ENCODE data around the gene MAST3. TPM values are rescaled to one million over a fixed set of nuclear protein-coding genes. Genes with fewer than 3 reads are reported as not detected.

MAST3 gene
- total RNA-seq, 1 donor from 2014 or later = 4.6 TPM

GRCh38 chr19:18194181-18194530 is 96.6 kb downstream of the MAST3 start:
- intact Hi-C loops (cut with micrococcal nuclease) = no loop called here
- no peak for DNase-seq

GRCh38 chr19:18194554-18195238 is 97.1 kb downstream of the MAST3 start:
- Histone ChIP-seq H3K4me3 (peak overlapping the region; percentile 87), H3K36me3 (peaks cover 38% of the 10 kb centered on the region), H3K27ac (replicated peaks) (no peak overlapping the region), H3K27me3 (ENCODE audit: low read depth) (no peaks in the 10 kb centered on the region), H3K4me1 (peaks cover 29% of the 10 kb centered on the region), H3K9me3 (replicated peaks) (no peaks in the 10 kb centered on the region)
- DNase-seq = no peak
- TF ChIP-seq CTCF (IDR thresholded peaks at IDR 0.05; ENCODE audit: borderline replicate concordance) = no peak
- intact Hi-C loops (cut with micrococcal nuclease) = no loop called here

More at GRCh38 chr19:18194181-18194530, 96.6 kb downstream of the MAST3 start:
- H3K36me3 ChIP-seq = peaks cover 32% of the 10 kb centered on the region
- TF ChIP-seq CTCF (IDR thresholded peaks at IDR 0.05; ENCODE audit: borderline replicate concordance) = no peak
- peak overlapping the region; percentile 87 for H3K4me3 ChIP-seq
- H3K27ac ChIP-seq (replicated peaks) = peak overlapping the region; percentile 88
- no peaks in the 10 kb centered on the region for H3K27me3 ChIP-seq (ENCODE audit: low read depth)
- no peaks in the 10 kb centered on the region for H3K9me3 ChIP-seq (replicated peaks)
- H3K4me1 ChIP-seq = peaks cover 29% of the 10 kb centered on the region

GRCh38 chr19:18196511-18196845 is 98.9 kb downstream of the MAST3 start:
- no peaks in the 10 kb centered on the region for H3K27me3 ChIP-seq (ENCODE audit: low read depth)
- TF ChIP-seq CTCF (IDR thresholded peaks at IDR 0.05; ENCODE audit: borderline replicate concordance) = no peak
- DNase-seq = no peak
- intact Hi-C loops (cut with micrococcal nuclease) = no loop called here
- no peak overlapping the region for H3K4me3 ChIP-seq
- H3K36me3 ChIP-seq = peaks cover 47% of the 10 kb centered on the region
- H3K4me1 ChIP-seq = peaks cover 29% of the 10 kb centered on the region
- no peaks in the 10 kb centered on the region for H3K9me3 ChIP-seq (replicated peaks)
- H3K27ac ChIP-seq (replicated peaks) = no peak overlapping the region

- Histone ChIP-seq H3K9me3 (replicated peaks) (no peaks in the 10 kb centered on the region), H3K4me1 (peaks cover 22% of the 10 kb centered on the region), H3K36me3 (peaks cover 51% of the 10 kb centered on the region), H3K27ac (replicated peaks) (no peak overlapping the region), H3K27me3 (ENCODE audit: low read depth) (no peaks in the 10 kb centered on the region), H3K4me3 (no peak overlapping the region)
- intact Hi-C loops (cut with micrococcal nuclease) = no loop called here
- TF ChIP-seq CTCF (IDR thresholded peaks at IDR 0.05; ENCODE audit: borderline replicate concordance) = no peak
- DNase-seq = no peak
These were observed 99.7 kb downstream of the MAST3 start for GRCh38 chr19:18197306-18197705.

GRCh38 chr19:18197941-18198340 is 100.4 kb downstream of the MAST3 start:
- H3K36me3 ChIP-seq = peaks cover 51% of the 10 kb centered on the region
- H3K27ac ChIP-seq (replicated peaks) = no peak overlapping the region
- DNase-seq = no peak
- no peak overlapping the region for H3K4me3 ChIP-seq
- peaks cover 26% of the 10 kb centered on the region for H3K4me1 ChIP-seq
- no peak for TF ChIP-seq CTCF (IDR thresholded peaks at IDR 0.05; ENCODE audit: borderline replicate concordance)
- no peaks in the 10 kb centered on the region for H3K27me3 ChIP-seq (ENCODE audit: low read depth)
- intact Hi-C loops (cut with micrococcal nuclease) = no loop called here
- no peaks in the 10 kb centered on the region for H3K9me3 ChIP-seq (replicated peaks)

Measured in left ventricle myocardium inferior (tissue), 1 donor.